GM18498 (cell line): ENCODE results near the gene HMX1.

Experiments used
- ATAC-seq: cut with Tn5 transposase; IDR thresholded peaks from one replicate; pipeline ENCODE4 v1.9.1; 2021; ENCODE audit warnings: mild to moderate bottlenecking, moderate library complexity; ENCODE audit not compliant: unreplicated experiment

HMX1 gene

GRCh38 chr4:8869002-8869897, 2.4 kb downstream of the HMX1 start:
- no peak for ATAC-seq

DNA sequence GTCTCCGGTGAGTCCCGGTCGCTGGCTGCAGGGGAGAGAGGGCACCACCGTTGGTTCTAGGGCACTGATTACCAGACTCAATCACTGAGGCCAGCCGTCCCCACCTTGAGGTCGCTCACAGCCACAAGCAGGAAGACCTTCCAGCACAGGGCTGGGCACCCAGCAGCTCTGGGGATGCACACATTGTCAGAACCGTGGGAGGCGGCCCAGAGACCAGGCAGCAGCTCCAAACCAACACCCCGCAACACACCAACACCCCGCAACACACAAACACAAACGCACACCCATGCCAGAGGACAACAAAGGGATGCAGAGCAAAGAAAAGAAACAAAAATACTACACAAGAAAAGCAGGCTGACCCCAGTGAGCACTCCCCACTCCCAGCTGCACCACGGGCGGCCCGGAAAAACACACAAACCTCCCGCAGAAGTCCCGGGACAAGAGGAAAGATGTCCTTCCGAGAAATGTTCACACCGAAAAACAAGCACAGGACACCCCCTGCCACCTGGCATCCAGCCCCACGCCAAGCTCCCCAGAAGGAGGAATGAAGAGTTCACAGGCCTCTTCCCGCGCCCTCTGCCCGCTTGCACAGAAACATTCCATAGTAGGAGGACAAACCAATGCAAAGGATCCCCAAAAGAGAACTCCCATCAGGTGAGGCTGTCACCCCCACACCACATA, 3.2 kb downstream of the HMX1 start:
- ATAC-seq = no peak

GRCh38 chr4:8867624-8868320, 3.9 kb downstream of the HMX1 start:
- no peak for ATAC-seq

- ATAC-seq = no peak
These were observed 4.6 kb downstream of the HMX1 start for GRCh38 chr4:8866828-8867623.

GRCh38 chr4:8866421-8866820, 5.2 kb downstream of the HMX1 start:
- no peak for ATAC-seq

GRCh38 chr4:8865681-8866310, 5.8 kb downstream of the HMX1 start:
- no peak for ATAC-seq

DNA sequence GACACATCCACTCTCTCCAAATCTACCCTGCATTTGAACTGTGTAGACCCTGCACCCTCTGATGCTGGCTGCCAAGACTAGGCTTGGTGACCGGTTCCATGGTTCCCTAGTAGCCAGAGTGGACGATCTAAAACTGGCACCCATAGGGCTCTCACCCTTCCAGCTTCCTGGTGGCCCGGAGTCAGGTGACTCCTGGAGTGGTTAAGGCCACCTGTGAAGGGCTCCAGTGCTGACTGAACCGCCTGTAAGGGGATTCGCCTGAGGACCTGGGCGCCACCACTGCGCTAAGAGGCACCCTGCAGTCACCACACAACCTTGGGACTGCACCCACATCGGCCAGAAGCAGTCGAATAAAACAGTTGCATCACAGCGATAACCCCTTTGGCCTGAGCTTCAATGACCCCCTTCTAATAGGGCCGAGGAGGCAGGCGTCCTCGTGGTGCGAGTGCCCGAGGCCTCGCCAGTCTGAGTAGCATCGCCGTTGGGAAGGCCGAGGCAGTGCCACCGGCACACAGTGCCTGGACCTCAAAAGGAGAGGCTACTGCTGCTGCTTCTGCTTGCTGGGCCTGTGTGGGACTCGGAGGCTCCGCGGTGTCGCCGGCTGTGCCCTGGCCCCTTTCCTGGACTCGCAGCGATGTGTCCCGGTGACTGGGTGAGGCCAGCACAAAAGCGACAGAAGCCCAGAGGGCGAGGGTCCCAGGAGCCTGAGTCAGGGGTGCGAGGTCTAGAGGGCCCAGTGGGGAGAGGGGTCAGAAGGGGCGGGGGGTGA, 6.5 kb downstream of the HMX1 start:
- no peak for ATAC-seq

GRCh38 chr4:8863686-8864682, 7.7 kb downstream of the HMX1 start:
- no peak for ATAC-seq

GRCh38 chr4:8862800-8863685, 8.6 kb downstream of the HMX1 start:
- no peak for ATAC-seq

DNA sequence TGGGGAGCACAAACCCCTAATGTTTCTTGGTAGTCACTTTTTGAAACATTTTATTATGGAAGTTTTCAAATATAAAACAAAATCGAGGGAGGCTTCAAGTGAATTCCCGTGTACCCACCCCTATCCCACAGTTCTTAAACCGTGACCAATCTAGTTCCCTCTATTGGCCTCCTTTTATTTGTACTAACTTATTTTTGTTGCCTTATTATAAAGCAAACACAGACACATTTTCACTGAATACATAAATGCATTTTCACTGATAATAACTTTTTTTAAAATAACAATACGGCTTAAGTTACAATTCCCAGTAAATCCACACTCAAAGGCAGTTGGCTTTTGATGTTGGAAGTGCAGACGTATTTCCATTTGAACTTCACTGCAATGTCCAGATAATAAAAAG, 9.3 kb downstream of the HMX1 start:
- no peak for ATAC-seq

GRCh38 chr4:8861576-8862295, 9.9 kb downstream of the HMX1 start:
- no peak for ATAC-seq

DNA sequence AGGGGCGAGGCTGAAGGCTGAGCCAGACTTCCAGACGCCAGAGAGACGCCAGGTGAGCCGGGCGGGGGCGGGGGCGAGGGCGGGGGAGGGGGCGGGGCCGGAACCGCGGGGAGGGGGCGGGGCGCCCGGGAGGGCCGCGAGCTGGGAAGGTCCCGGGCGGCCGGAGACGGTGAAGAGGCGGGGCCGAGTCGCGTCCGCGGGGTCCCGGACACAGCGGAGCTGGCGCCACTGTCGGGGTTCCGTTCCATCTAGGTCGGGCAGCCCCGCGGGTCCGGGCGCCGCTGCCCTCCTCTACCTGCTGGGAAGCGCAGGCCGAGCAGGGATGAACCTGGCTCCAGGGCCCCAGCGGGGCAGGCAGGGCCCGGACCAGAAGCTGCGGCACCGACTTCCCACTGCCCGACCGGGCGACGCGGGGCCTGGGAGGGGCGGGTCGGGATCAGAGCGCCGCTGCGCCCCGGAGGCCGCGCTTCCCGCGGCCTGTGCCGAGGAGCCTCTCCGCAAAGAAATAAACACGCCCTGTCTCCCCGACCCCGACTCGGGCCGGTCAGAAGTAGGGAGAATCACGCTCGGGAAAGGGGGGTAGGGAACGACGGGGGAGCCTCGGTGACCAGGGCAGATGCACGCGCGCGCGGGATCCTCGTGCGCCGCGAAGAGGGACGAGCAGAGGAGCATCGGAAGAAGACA, 10.6 kb downstream of the HMX1 start:
- no peak for ATAC-seq

GRCh38 chr4:8860096-8860891, 11.3 kb downstream of the HMX1 start:
- ATAC-seq = no peak

- no peak for ATAC-seq
These were observed 12.0 kb downstream of the HMX1 start for GRCh38 chr4:8859550-8860095.

GRCh38 chr4:8858701-8859210, 12.9 kb downstream of the HMX1 start:
- ATAC-seq = no peak
